GM13976 (cell line): ENCODE measurements around the gene LUC7L2.

Experiments used
- DNase-seq: peaks from one replicate; pipeline ENCODE4 v3.0.0; 2012; ENCODE audit warnings: low spot score
- in situ Hi-C: fragments of 300-500 bp; cut with MboI; formaldehyde crosslinking; loops from one replicate; pipeline ENCODE4 v1.12.0; 2022; ENCODE audit warnings: low sequenced_read_pairs, mixed read lengths, inconsistent platforms; ENCODE audit not compliant: unreplicated experiment
- TF ChIP-seq, protein P1 (sequence below): IDR thresholded peaks from 2 replicates; pipeline ENCODE4 v1.5.1; 2012; ENCODE audit warnings: borderline replicate concordance, mild to moderate bottlenecking; ENCODE audit not compliant: insufficient read depth; ENCODE audit errors: extremely low read depth, missing control alignments, control extremely low read depth

LUC7L2 gene

DNA sequence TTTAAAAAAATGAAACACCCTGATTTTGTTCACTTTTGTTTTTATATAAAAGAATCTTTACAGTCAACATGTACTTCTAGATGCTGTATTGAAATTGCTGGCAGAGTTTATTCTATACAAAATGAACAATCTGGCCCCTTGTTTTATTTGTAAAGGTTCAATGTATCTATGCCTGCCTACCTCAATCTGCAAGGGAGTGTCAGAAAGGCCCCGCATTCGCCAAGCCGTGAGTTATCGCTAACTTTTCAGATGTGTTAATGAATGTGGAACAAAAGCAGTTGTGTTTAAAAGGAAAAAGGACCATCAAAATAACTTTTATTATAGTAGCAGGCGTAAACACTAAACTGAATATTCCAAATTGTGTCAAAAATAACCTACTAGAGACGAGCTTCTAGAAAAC, 14.6 kb downstream of the LUC7L2 start:
- in situ Hi-C loops: no loop called here
- no peak for DNase-seq
- TF ChIP-seq, protein P1, sequence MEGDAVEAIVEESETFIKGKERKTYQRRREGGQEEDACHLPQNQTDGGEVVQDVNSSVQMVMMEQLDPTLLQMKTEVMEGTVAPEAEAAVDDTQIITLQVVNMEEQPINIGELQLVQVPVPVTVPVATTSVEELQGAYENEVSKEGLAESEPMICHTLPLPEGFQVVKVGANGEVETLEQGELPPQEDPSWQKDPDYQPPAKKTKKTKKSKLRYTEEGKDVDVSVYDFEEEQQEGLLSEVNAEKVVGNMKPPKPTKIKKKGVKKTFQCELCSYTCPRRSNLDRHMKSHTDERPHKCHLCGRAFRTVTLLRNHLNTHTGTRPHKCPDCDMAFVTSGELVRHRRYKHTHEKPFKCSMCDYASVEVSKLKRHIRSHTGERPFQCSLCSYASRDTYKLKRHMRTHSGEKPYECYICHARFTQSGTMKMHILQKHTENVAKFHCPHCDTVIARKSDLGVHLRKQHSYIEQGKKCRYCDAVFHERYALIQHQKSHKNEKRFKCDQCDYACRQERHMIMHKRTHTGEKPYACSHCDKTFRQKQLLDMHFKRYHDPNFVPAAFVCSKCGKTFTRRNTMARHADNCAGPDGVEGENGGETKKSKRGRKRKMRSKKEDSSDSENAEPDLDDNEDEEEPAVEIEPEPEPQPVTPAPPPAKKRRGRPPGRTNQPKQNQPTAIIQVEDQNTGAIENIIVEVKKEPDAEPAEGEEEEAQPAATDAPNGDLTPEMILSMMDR: no peak

DNA sequence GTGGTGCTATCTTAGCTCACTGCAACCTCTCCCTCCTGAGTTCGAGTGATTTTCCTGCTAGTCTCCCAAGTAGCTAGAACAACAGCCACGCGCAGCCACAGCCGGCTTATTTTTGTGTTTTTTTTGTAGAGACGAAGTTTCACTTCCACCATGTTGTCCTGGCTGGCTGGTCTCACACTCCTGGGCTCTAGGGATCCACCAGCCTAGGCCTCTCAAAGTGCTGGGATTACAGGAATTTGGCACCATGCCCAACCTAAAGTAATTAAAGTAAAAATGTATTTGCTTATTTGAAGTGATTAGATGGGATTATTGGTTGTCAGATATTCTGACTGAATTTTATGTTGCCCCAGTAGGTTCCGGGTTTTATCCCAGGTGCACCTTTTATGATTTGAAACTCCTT, 22.7 kb downstream of the LUC7L2 start:
- in situ Hi-C loops: no loop called here
- TF ChIP-seq, protein P1: no peak
- no peak for DNase-seq

DNA sequence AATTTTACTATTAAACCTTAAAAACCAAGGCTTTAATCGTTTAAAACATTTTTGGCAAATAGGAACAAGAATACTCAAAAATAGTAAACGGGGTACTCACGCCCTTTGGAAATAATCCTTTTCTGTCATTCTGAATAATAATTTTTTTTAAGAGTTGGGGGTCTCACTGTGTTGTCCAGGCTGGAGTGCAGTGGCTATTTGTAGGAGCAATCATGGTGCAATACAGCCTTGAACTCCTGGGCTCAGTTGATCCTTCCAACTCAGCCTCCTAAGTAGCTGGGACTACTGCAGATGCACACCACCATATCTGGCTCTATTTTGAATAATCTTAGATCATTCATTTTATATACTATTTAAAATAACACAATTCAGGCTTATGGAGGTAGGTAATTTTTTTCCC, 24.9 kb downstream of the LUC7L2 start:
- in situ Hi-C loops: no loop called here
- DNase-seq: no peak
- TF ChIP-seq, protein P1: no peak

DNA sequence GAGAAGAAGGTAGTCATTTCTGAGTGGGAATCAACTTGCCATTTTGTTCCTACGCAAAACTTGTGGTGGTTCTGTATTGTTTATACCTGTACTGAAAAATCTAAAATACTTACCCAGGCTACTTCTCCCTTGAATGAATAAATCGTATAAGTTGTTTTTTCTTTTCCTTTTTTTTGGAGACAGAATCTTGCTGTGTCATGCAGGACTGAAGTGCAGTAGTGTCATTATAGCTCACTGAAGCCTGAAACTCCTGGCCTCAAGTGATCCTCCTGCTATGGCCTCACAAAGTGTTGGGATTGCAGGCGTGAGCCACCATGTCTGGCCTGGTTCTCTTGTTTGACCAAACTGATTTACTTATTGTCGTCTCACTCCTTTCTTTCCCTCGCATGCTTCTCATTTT, 27.9 kb downstream of the LUC7L2 start:
- TF ChIP-seq, protein P1: no peak
- in situ Hi-C loops: no loop called here
- DNase-seq: no peak

DNA sequence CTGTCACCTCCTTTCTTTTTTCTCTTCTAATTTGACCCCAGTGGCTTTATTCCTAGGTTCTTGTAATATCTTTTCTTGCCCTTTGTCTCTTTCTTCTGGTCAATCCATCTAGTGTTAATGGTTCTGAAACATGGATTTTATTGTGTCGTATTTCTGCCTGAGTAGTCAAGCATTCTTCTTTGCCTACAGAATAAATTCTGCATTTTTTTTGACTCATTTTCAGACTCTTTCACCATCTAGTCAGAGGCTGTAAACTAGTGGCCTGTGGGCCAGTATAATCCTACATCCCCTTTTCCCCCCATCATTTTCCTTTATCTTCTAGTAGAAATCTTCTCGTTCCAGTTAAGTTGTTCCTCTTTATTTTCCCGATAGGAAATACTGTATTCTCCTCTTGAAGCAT, 29.4 kb downstream of the LUC7L2 start:
- DNase-seq: no peak
- in situ Hi-C loops: no loop called here
- TF ChIP-seq, protein P1: no peak

DNA sequence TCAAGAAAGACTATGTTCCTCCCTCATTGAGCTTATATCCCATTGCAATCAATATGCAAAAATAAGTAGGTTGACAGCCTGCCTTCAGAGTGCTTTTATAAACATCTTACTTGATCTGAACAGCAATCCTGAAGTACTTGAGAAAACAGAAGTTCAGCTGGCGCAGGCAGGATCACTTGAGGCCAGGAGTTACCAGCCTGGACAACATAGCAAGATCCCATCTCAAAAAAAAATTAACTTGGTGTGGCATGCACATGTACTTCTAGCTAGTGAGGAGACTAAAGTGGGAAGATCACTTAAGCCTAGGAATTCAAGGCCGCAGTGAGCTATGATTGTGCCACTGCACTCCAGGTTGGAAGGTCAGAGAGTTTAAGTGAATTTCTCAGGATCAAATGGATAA, 30.1 kb downstream of the LUC7L2 start:
- TF ChIP-seq, protein P1: no peak
- no peak for DNase-seq
- in situ Hi-C loops: no loop called here
